HG03469 (cell line): Measurements from ENCODE around the gene LILRA6.
"Not testable (repeated sequence)": the region's sequence is repeated elsewhere in the genome, so short reads cannot be mapped to it uniquely, and the experiment has no call there.

Experiments
- ATAC-seq: cut with Tn5 transposase; IDR thresholded peaks from one replicate; pipeline ENCODE4 v1.9.1; 2021; ENCODE audit warnings: mild to moderate bottlenecking, moderate library complexity, moderate number of reproducible peaks; ENCODE audit not compliant: unreplicated experiment

LILRA6 gene

DNA sequence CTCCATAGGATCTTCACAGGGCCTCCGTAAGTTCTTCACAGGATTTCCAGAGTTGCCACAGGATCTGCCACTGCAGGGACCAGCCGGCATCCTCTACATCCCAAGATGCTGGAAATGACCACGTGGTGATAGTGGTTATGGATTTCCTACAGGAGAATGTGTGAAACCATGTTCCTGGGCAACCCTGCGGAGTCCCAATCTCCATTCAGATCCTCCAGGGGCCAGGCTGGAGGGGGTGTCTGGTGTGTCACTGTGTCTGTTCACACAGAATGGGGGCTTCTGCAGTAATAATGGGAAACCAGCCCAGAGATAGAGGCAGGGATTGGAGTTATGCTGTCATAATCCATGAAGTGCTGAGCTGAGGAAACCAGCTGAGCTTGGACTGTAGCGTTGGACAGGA lies 8.6 kb downstream of the LILRA6 start:
- ATAC-seq: no peak

DNA sequence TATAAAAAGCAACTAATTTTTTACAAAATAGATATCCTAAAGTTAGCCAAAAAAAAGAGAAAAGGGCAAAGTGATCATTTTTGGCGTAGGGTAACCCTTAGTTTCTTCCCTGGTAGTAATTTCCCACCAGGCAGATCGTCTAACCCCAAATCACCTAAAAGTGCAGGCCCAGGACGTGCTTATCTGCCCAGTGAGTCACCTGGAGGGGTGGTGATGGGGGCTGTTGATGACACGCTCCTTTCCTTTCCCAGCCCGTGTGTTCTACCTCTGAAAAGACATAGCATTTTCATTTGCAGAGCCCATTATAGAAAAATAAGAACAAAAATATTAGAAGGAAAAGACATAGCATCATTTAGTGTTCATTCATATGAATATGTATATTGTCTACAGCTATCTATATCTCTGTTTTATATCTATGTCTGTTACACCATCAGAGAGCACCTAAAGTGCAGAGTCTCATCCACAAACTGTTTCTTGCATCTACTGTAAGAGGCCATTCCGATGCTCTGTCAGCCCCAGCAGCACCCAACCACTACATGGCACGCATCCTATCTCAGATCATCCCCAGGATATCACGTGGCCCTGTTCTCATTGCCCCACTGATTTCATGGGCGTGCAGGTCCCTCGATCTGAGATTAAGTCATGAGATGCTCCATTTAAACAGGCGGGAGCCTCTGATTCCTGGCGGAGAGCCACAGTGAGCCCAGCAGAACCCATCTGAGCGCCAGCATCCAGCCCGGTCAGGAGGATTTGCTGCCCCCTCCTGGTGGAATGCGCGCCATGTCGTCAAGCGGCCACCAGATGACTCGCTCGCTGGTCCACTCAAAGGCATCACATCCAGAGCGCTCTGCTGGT lies 11.3 kb downstream of the LILRA6 start:
- no peak for ATAC-seq

DNA sequence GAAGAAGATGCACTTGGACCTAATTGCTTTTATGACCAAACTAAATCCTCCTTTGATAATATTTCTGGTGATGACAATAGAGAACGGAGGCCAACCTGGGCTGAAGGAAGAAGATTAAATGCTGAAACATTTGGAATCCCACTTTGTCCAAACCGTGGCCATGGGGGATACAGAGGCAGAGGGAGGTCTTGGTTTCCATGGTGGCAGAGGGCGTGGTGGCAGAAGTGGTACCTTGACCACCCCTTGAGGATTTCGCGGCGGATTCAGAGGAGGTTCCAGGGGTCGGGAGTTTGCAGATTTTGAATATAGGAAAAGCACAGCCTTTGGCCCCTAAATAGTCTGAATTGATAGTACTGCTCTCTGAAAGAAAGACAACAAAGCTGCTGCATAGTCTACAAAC lies 12.6 kb downstream of the LILRA6 start:
- ATAC-seq: no peak

- ATAC-seq: no peak
Observed at GRCh38 chr19:54229146-54229545, 13.4 kb downstream of the LILRA6 start.

DNA sequence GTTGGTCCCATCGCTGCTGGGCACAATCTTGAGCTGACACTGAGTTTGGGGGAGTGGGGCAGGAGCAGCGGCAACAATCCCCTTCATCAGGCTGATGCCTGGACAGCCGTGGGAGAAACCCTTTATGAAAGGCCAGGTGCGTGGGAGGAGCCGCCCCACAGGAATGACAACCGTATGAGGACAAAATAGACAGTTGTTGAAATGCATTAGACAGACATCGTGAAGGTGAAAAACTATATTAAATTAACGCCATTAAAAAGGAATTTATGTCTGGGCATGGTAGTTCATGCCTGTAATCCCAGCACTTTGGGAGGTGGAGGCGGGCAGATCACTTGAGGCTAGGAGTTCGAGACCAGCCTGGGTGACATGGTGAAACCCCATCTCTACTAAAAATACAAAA lies 18.0 kb downstream of the LILRA6 start:
- ATAC-seq: not testable (repeated sequence)

DNA sequence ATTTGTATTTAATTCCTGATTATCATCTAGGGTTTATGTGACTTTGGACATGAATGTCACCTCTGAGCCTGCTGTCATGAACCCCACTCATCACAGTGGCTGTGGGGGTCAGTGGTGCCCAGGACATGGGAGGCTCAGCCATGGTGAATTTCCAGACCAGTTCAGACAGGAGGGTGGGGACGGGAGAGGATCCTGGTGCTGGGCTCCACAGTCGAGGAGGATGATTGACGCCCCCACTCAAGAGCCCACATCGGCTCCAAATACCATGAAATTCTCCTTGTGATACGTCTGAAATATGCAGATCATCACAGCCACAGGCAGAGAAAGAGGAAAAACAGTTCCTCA lies 18.7 kb downstream of the LILRA6 start:
- not testable (repeated sequence) for ATAC-seq

GRCh38 chr19:54223277-54223936 lies 19.2 kb downstream of the LILRA6 start:
- ATAC-seq: not testable (repeated sequence)

DNA sequence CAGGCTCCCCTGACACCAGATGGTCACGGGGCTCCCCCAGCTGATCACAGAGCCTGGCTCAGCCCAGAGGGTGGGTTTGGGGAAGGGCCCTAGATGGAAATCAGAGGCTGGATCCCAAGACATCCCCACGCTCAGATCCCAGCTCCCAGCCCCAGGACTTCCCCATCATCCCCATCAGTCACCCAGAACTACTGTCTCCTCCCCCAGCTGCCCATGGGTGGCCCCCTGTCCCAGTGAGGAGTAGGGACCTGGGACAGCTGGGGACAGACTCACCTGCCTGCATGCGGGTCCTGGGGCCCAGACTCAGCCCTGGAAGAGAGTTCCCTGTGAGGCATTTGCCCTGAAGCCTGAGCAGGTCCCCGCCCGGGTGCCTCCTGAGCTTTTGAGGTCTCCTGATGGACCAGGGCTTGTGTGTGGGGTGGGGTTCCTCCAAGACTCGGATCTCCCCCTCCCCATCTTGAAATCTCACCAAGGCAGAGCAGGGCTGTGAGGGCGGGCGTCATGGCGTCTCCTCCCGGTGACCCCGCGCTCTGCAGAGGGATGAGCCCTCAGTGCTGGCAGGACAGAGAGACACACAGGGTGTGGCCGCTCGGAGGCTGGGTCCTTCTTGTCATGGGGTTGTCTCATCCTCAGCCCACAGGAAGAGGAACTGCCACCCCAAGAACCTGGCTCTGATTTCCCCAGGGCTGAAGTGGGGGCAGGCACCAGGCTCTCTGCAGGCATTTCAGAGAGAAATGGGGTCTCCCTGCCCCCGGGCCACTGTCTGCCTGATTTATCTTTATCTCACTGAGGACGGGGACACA lies 19.9 kb downstream of the LILRA6 start, which contains the start of gene LILRB3:
Gene LILRB3 (minus strand): TSS at position 534 of the 803 bp plus-strand sequence. CDS start 31 bp downstream, at position 503.
- not testable (repeated sequence) for ATAC-seq

DNA sequence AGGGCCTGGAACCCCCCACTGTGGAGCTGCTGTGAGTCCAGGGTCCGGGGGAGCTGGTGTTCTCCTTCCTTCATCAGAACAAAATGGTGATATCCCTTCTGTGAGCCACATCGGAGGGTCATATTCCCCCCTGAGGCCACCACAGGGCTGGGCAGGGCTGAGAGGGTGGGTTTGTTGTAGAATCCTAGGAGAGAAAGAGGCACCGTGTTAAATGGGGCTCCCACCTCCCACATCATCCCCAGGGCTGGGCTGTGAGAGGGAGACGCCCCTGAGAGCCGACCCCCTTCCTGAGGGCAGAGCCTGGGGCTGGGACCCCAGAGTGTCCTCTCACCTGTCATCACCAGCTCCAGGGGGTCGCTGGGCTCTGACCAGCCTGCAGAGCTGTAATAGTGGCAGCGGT lies 20.6 kb downstream of the LILRA6 start:
- not testable (repeated sequence) for ATAC-seq

DNA sequence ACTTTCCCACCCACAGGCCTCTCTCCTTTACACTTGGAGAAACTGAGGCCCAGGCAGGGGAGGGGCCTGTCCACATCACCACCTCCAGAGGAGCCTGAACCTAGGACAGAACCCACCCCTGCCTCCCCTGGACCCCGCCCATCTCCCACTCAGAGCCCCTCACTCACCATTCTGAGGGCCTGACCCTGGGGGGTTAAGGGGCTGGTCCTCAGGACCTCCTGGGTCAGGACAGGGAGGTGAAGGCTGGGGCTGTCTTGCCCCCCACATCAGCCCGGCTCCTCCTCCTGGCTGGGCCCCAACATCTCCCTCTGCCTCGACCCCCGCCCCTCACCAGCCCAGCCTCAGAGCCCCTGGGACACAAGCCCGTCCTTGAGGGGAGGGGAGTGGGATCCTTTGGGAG lies 22.9 kb downstream of the LILRA6 start:
- not testable (repeated sequence) for ATAC-seq

DNA sequence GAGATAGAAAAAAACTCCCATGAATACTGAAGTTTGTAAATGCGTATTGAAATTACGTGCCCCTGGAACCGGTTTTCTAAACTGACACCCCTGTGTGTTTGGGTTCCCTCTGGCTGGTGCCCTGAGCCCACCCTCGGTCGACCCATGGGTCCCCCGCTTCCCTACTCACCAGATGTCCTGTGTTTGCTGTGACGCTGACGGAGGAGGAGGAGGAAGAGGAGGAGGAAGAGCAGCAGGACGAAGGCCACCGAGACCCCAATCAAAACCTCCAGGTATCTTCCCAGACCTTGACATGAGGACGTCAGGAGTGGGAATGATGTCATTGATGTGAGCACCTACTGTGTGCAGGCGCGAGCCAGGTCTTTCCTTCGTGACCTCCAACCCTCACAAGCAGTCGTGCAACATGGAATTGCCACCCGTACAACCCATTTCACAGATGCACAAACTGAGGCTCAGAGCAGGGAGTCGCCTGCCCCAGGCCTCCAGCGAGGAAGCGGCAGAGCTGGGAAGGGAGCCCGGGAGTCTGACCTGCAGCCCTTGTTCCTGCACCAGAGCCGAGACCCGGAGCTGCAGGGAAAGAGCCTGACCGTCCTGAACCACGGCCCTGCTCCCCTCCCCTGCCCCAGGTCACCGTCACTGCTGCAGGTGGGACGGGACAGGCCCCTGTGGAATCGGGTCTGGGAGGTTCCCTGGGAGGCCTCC lies 23.5 kb downstream of the LILRA6 start:
- no peak for ATAC-seq

GRCh38 chr19:54218259-54218658 lies 24.3 kb downstream of the LILRA6 start:
- ATAC-seq: no peak

- ATAC-seq: not testable (repeated sequence)
Observed at GRCh38 chr19:54217517-54218247, 24.9 kb downstream of the LILRA6 start.

DNA sequence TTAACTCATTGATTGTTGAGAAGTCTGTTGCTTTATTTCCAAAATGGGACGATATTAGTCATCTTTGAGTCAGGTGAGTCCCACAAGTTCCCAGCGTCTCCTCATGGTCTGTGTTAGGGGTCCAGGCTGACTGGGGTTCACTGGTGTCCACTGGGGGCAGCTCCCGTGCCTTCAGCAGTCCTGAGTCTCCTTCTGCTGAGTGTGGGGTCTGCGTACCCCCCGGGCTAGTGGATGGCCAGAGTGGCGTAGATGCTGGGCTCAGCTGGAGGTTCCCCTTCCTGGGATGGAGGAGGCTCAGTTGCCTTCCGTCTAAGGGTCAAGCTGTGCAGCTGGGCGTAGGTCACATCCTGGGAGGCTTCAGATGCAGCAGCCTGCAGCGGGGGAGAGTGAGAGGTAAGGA lies 25.7 kb downstream of the LILRA6 start:
- no peak for ATAC-seq

DNA sequence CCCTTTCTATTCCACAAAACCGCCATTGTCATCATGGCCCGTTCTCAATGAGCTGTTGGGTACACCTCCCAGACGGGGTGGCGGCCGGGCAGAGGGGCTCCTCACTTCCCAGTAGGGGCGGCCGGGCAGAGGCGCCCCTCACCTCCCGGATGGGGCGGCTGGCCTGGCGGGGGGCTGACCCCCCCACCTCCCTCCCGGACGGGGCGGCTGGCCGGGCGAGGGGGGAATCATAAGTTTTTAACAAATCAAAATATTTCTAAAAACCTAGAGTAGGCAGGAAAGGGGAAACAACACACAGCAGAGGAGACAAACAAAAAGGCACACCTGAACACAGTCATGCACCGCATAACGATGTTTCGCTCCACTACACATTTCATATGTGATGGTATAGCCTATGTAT lies 27.9 kb downstream of the LILRA6 start:
- not testable (repeated sequence) for ATAC-seq

DNA sequence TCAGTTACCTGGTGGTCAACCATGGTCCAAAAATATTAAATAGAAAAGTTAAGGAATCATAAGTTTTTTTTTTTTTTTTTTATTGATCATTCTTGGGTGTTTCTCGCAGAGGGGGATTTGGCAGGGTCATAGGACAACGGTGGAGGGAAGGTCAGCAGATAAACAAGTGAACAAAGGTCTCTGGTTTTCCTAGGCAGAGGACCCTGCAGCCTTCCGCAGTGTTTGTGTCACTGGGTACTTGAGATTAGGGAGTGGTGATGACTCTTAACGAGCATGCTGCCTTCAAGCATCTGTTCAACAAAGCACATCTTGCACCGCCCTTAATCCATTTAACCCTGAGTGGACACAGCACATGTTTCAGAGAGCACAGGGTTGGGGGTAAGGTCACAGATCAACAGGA lies 28.4 kb downstream of the LILRA6 start:
- ATAC-seq: not testable (repeated sequence)

DNA sequence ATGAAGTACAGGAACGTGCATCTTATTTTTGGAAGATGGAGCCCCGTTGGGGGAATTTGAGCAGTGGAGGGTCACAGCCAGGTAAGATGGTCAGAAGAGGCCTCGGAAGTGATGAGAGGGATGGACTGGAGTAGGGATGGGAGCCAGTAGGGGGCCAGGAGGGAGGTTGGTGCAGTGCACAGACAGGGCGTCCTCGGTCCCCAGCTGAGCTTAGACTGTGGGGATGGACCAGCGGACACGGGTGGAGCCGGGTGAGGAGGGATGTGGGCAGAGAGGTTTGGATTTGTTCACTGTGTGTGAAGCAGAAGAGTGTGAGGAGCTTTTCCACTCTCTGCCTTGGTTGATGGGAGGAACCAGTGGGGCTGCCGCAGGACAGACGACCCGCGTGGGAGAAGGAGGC lies 31.4 kb downstream of the LILRA6 start:
- ATAC-seq: no peak

DNA sequence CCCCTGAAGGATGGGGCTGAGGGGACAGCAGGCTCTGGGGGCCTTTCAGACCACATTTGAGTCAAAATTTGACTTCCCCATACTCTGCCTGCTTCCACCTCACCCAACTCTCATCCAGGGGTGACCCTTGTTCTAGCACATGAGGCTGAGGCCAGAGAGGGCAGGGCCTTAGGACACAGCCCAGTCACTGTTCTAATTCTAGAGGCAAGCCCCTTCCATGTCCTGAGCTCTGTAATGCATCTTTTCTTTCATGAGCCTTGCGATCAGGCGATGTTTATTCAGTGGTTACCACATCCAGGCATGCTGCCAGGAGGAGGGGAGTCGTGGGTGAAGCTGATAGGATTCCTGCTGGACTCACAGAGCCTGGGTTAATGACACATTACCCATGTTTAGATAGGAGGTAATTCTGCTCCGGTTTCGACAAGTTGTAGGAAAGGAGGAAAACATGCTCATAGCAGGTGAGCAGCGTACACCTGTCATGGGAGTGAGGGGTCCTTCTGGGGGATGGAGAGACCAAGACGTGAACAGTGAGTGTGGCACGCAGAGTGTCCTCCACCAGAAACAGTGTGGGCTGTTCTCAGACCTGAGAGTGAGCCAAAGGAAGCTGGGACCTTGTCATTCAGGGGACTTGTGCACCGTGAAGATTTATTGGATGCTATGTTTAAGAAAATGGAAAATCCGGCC lies 32.6 kb downstream of the LILRA6 start:
- ATAC-seq: no peak

GRCh38 chr19:54209058-54209810 lies 33.4 kb downstream of the LILRA6 start:
- no peak for ATAC-seq
